HFF-Myc (cell line): ENCODE data around the gene HNRNPA3.
A peak's percentile ranks its signal among the peaks of the same experiment; 100 is the strongest.

ENCODE experiments used
- DNase-seq: peaks from one replicate; pipeline ENCODE4 v3.0.0-alpha.2; 2011; ENCODE audit warnings: low read depth; ENCODE audit errors: extremely low read depth
- H3K4me3 ChIP-seq: replicated peaks from 2 replicates; pipeline ENCODE4 v1.5.1; 2011; ENCODE audit warnings: low read depth, mild to moderate bottlenecking, control low read depth, low read length
- TF ChIP-seq, protein P1 (sequence below): IDR thresholded peaks from 2 replicates; pipeline ENCODE4 v1.5.1; 2012; ENCODE audit warnings: mild to moderate bottlenecking, low read depth, low read length, control low read depth; ENCODE audit errors: missing control alignments

Gene HNRNPA3

GRCh38 chr2:177212106-177212890, at the start of gene HNRNPA3:
Gene HNRNPA3, plus strand, starts transcription at chr2:177212794. Its CDS starts 6 bp downstream, at chr2:177212800.
- DNase-seq, result peak; percentile 94
- H3K4me3 ChIP-seq, result peak within 1 kb of the TSS; percentile 93
- TF ChIP-seq, protein P1, sequence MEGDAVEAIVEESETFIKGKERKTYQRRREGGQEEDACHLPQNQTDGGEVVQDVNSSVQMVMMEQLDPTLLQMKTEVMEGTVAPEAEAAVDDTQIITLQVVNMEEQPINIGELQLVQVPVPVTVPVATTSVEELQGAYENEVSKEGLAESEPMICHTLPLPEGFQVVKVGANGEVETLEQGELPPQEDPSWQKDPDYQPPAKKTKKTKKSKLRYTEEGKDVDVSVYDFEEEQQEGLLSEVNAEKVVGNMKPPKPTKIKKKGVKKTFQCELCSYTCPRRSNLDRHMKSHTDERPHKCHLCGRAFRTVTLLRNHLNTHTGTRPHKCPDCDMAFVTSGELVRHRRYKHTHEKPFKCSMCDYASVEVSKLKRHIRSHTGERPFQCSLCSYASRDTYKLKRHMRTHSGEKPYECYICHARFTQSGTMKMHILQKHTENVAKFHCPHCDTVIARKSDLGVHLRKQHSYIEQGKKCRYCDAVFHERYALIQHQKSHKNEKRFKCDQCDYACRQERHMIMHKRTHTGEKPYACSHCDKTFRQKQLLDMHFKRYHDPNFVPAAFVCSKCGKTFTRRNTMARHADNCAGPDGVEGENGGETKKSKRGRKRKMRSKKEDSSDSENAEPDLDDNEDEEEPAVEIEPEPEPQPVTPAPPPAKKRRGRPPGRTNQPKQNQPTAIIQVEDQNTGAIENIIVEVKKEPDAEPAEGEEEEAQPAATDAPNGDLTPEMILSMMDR, result peak; percentile 11

- TF ChIP-seq, protein P1, result no peak
- H3K4me3 ChIP-seq, result no peak overlapping the region
- DNase-seq, result no peak
Measured at GRCh38 chr2:177164131-177164530, 48.5 kb upstream of the HNRNPA3 start.

DNA sequence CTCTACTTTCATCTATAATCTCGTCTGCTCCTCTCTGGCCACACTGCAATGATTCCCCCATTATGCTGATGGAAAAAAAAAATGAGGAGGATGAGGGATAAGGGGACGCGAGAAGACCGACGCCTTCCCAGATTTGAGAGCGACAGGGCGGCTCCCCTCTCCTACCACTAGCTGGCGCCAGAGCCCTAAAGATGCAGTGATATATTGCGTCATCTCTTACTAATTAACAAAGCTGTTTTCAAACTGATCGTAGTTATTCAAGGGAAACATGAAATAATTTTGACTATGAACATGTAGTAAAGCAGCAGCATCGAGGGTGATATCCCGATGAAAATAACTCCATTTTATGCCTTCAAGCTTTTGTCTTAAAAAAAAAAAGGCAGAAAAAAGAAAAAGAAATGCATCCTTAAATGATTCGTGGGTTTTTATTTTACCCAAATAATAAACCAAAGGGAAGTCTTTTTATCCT, 48.0 kb upstream of the HNRNPA3 start:
- DNase-seq, result no peak
- H3K4me3 ChIP-seq, result peak overlapping the region; percentile 9; the same call in 1 of the 2 replicates
- TF ChIP-seq, protein P1, result peak; percentile 100

- TF ChIP-seq, protein P1, result no peak
- peak overlapping the region; percentile 9 for H3K4me3 ChIP-seq
- DNase-seq, result no peak
Measured at GRCh38 chr2:177165061-177165583, 47.5 kb upstream of the HNRNPA3 start.

DNA sequence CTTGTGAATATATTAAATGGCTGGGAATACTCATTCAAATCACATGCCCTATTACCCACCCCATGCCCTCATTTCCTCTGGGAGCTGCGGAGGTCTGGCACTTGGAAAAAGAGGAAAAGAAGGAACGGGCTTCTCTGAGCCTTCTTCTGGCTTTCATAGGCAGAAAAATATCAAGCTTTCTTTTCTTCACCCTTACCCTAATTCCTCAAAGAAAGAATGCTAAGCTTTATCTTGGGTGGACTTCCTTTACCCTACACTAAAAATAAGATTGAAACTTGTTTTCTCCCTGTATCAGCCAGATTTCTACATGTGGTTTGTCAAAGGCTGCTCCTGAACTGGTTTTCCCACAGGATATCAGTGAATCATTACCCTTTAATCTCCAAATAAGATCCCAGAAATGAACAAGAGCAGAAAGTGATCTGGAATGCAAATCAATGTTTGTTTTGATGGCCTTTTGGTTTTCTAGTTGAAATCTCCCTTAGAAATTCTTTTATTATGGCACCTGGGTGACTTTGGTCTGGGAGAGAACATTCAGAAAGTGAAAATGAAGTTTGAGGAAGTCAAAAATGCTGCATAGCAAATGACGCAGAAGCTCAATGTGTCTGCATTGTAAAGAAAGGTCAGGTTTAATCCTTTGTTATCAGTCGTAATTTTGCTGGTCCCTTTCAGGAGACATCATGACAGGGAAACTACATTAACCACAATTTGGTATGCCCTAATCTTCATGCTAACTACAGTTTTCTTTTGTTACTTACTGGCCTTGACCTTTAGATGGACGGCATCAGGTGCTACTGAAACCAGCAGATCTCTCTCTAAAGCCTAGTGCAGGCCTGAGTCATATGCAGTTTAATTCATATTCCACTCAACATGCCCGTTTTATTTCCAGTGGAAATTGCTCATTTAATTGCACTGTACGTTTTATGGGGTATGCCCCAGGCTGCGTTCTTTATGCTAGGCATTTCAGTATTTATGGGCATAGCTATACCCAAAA, 46.6 kb upstream of the HNRNPA3 start:
- TF ChIP-seq, protein P1, result no peak
- DNase-seq, result no peak
- no peak overlapping the region for H3K4me3 ChIP-seq

- TF ChIP-seq, protein P1, result no peak
- H3K4me3 ChIP-seq, result no peak overlapping the region
- DNase-seq, result no peak
Measured at GRCh38 chr2:177169810-177170514, 42.6 kb upstream of the HNRNPA3 start.
